ENCODE data around the gene EXOSC6.
A peak's percentile ranks its signal among the peaks of the same experiment; 100 is the strongest.
"Not testable (repeated sequence)": the region's sequence is repeated elsewhere in the genome, so short reads cannot be mapped to it uniquely, and the experiment has no call there.

EXOSC6 gene

GRCh38 chr16:70289229-70290094, 37.7 kb upstream of the EXOSC6 start, which contains the start of gene AARS1:
AARS1 (minus strand) TSS chr16:70289506; CDS start chr16:70282763, 6,743 bp downstream.
- TF ChIP-seq CTCF (IDR thresholded peaks at IDR 0.05; ENCODE audit: low read depth, low read length): no peak
- peak; percentile 100 for DNase-seq (ENCODE audit: extremely low read depth, low read depth)

GRCh38 chr16:70287304-70287971, 35.7 kb upstream of the EXOSC6 start:
- not testable (repeated sequence) for DNase-seq (ENCODE audit: extremely low read depth, low read depth)

- TF ChIP-seq CTCF (IDR thresholded peaks at IDR 0.05; ENCODE audit: low read depth, low read length): no peak
- DNase-seq (ENCODE audit: extremely low read depth, low read depth): no peak
Observed at GRCh38 chr16:70276392-70276791, 24.7 kb upstream of the EXOSC6 start.

- no peak for TF ChIP-seq CTCF (IDR thresholded peaks at IDR 0.05; ENCODE audit: low read depth, low read length)
- no peak for DNase-seq (ENCODE audit: extremely low read depth, low read depth)
Observed at GRCh38 chr16:70271696-70272095, 20.0 kb upstream of the EXOSC6 start.

- TF ChIP-seq CTCF (IDR thresholded peaks at IDR 0.05; ENCODE audit: low read depth, low read length): no peak
- DNase-seq (ENCODE audit: extremely low read depth, low read depth): no peak
Observed at GRCh38 chr16:70270176-70270575, 18.4 kb upstream of the EXOSC6 start.

- TF ChIP-seq CTCF (IDR thresholded peaks at IDR 0.05; ENCODE audit: low read depth, low read length): no peak
- DNase-seq (ENCODE audit: extremely low read depth, low read depth): no peak
Observed at GRCh38 chr16:70269471-70269870, 17.7 kb upstream of the EXOSC6 start.

GRCh38 chr16:70267922-70268321, 16.2 kb upstream of the EXOSC6 start:
- not testable (repeated sequence) for DNase-seq (ENCODE audit: extremely low read depth, low read depth)

GRCh38 chr16:70267516-70267915, 15.8 kb upstream of the EXOSC6 start:
- DNase-seq (ENCODE audit: extremely low read depth, low read depth): no peak
- TF ChIP-seq CTCF (IDR thresholded peaks at IDR 0.05; ENCODE audit: low read depth, low read length): peak; percentile 55

GRCh38 chr16:70259903-70260302, 8.2 kb upstream of the EXOSC6 start:
- not testable (repeated sequence) for DNase-seq (ENCODE audit: extremely low read depth, low read depth)
